Kidney glomerular epithelial cell (primary cell): ENCODE data around the gene WDR13.
"Not testable (repeated sequence)": the region's sequence is repeated elsewhere in the genome, so short reads cannot be mapped to it uniquely, and the experiment has no call there.

Experiments
- DNase-seq: peaks from one replicate; lab custom pipeline; 2025; lab: John Stamatoyannopoulos, UW

The WDR13 gene

GRCh38 chrX:48595929-48596328 lies 1.4 kb upstream of the WDR13 start:
- no peak for DNase-seq

GRCh38 chrX:48598614-48599013 lies 1.3 kb downstream of the WDR13 start:
- DNase-seq: no peak

- DNase-seq: no peak
Measured at GRCh38 chrX:48599341-48599740, 2.0 kb downstream of the WDR13 start.

GRCh38 chrX:48600226-48600625 lies 2.9 kb downstream of the WDR13 start:
- no peak for DNase-seq

GRCh38 chrX:48601741-48602394 lies 4.6 kb downstream of the WDR13 start:
- no peak for DNase-seq

- no peak for DNase-seq
Measured at GRCh38 chrX:48604701-48605100, 7.4 kb downstream of the WDR13 start.

GRCh38 chrX:48606091-48606490 lies 8.8 kb downstream of the WDR13 start:
- no peak for DNase-seq

GRCh38 chrX:48611703-48612102 lies 14.4 kb downstream of the WDR13 start:
- DNase-seq: no peak

GRCh38 chrX:48613502-48614160 lies 16.3 kb downstream of the WDR13 start:
- DNase-seq: no peak

GRCh38 chrX:48616576-48616975 lies 19.3 kb downstream of the WDR13 start:
- DNase-seq: no peak

- DNase-seq: no peak
Measured at GRCh38 chrX:48617542-48618340, 20.4 kb downstream of the WDR13 start.

- DNase-seq: no peak
Measured at GRCh38 chrX:48626401-48627298, 29.4 kb downstream of the WDR13 start.

GRCh38 chrX:48631376-48632090 lies 34.2 kb downstream of the WDR13 start:
- peak; percentile 59 for DNase-seq

- DNase-seq: no peak
Measured at GRCh38 chrX:48632207-48632606, 34.9 kb downstream of the WDR13 start.

- no peak for DNase-seq
Measured at GRCh38 chrX:48636301-48636700, 39.0 kb downstream of the WDR13 start.

- no peak for DNase-seq
Measured at GRCh38 chrX:48636776-48637175, 39.5 kb downstream of the WDR13 start.

GRCh38 chrX:48645669-48646068 lies 48.4 kb downstream of the WDR13 start:
- no peak for DNase-seq

GRCh38 chrX:48648336-48648751 lies 51.1 kb downstream of the WDR13 start:
- DNase-seq: peak; percentile 9

- DNase-seq: no peak
Measured at GRCh38 chrX:48649102-48649501, 51.8 kb downstream of the WDR13 start.

GRCh38 chrX:48652055-48652579 lies 54.8 kb downstream of the WDR13 start:
- not testable (repeated sequence) for DNase-seq

GRCh38 chrX:48654746-48655145 lies 57.5 kb downstream of the WDR13 start:
- DNase-seq: not testable (repeated sequence)
